ENCODE results near the gene INPP4A. TPM values are rescaled to one million over a fixed set of nuclear protein-coding genes. Genes with fewer than 3 reads are reported as not detected.

Gene INPP4A
- total and polyA plus RNA-seq, 9 of the 15 experiments (the other 6 are each of a cell fraction or from before 2014, with no cell fraction given): 1.8 to 15.7 (median 8.3) TPM

DNA sequence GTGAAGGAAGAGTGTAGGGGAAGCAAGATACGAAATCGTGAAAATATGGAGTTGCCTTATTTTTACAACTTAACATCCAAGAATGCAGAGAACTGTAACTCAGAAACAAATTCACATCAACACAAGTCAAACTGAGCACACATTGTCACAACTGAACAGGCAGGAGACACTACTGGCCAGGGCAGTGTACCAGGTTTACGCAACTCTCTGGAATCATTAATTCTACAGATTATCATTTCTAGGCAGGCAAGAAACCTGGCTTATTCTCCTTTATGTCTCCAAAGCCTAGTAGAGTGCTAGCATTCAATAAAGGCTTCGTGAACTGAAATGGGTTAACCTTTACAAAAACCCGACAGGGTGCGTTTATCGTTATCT is 163.1 kb downstream of the INPP4A start (continued):
- TF ChIP-seq HMG20B (CRISPR knock-in tag; IDR thresholded peaks at IDR 0.05) (no peak), CEBPG (CRISPR knock-in tag; IDR thresholded peaks at IDR 0.05) (0 out of 2 replicates have a peak, but pooled peaks have one; percentile 16), CEBPG (tag; conservative IDR thresholded peaks at IDR 0.05 in 1 of 2, IDR thresholded peaks at IDR 0.05 in 1 of 2) (peak in 1 of 2 experiments; percentile 77; a peak in 2 of 4 replicates), HCFC1 (IDR thresholded peaks at IDR 0.05; ENCODE audit: low read depth, low read length) (no peak), ZBTB12 (CRISPR knock-in tag; IDR thresholded peaks at IDR 0.05) (no peak), U2AF2 (optimal IDR thresholded peaks at IDR 0.05; ENCODE audit: low read depth, low read length) (no peak), HMBOX1 (IDR thresholded peaks at IDR 0.05) (0 out of 2 replicates have a peak, but pooled peaks have one; percentile 36), ZNF696 (CRISPR knock-in tag; conservative IDR thresholded peaks at IDR 0.05) (no peak), FOXJ3 (CRISPR knock-in tag; IDR thresholded peaks at IDR 0.05) (no peak), TRIM28 (IDR thresholded peaks at IDR 0.05) (no peak), THAP12 (CRISPR knock-in tag; IDR thresholded peaks at IDR 0.05) (no peak), HNRNPL (IDR thresholded peaks at IDR 0.05; ENCODE audit: low read depth, low read length) (no peak), KLF6 (CRISPR knock-in tag; IDR thresholded peaks at IDR 0.05; ENCODE audit: borderline replicate concordance) (no peak), ETS2 (tag; IDR thresholded peaks at IDR 0.05; ENCODE audit: borderline replicate concordance, poor library complexity, severe bottlenecking) (no peak), HMGN3 (IDR thresholded peaks at IDR 0.05; ENCODE audit: borderline replicate concordance, extremely low read depth, insufficient read length, low read depth, low read length) (no peak), MIER1 (IDR thresholded peaks at IDR 0.05; ENCODE audit: low read depth) (0 out of 2 replicates have a peak, but pooled peaks have one; percentile 33), RB1 (IDR thresholded peaks at IDR 0.05; ENCODE audit: low read depth) (no peak)
- TF ChIP-seq, protein P1, sequence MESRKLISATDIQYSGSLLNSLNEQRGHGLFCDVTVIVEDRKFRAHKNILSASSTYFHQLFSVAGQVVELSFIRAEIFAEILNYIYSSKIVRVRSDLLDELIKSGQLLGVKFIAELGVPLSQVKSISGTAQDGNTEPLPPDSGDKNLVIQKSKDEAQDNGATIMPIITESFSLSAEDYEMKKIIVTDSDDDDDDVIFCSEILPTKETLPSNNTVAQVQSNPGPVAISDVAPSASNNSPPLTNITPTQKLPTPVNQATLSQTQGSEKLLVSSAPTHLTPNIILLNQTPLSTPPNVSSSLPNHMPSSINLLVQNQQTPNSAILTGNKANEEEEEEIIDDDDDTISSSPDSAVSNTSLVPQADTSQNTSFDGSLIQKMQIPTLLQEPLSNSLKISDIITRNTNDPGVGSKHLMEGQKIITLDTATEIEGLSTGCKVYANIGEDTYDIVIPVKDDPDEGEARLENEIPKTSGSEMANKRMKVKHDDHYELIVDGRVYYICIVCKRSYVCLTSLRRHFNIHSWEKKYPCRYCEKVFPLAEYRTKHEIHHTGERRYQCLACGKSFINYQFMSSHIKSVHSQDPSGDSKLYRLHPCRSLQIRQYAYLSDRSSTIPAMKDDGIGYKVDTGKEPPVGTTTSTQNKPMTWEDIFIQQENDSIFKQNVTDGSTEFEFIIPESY (CRISPR knock-in tag; IDR thresholded peaks at IDR 0.05): no peak
- TF ChIP-seq, protein P2, sequence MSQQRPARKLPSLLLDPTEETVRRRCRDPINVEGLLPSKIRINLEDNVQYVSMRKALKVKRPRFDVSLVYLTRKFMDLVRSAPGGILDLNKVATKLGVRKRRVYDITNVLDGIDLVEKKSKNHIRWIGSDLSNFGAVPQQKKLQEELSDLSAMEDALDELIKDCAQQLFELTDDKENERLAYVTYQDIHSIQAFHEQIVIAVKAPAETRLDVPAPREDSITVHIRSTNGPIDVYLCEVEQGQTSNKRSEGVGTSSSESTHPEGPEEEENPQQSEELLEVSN (IDR thresholded peaks at IDR 0.05; ENCODE audit: borderline replicate concordance in 1 of 2, extremely low read depth in 1 of 2, insufficient read depth in 1 of 2, insufficient read length in 1 of 2, low read depth in 1 of 2, low read length in 1 of 2, poor library complexity in 1 of 2, severe bottlenecking in 1 of 2): no peak
- TF ChIP-seq, protein P3, sequence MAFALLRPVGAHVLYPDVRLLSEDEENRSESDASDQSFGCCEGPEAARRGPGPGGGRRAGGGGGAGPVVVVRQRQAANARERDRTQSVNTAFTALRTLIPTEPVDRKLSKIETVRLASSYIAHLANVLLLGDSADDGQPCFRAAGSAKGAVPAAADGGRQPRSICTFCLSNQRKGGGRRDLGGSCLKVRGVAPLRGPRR (CRISPR knock-in tag; IDR thresholded peaks at IDR 0.05): no peak
